ENCODE data around the gene RCC1.
"Not testable (repeated sequence)": the region's sequence is repeated elsewhere in the genome, so short reads cannot be mapped to it uniquely, and the experiment has no call there.

Gene RCC1

DNA sequence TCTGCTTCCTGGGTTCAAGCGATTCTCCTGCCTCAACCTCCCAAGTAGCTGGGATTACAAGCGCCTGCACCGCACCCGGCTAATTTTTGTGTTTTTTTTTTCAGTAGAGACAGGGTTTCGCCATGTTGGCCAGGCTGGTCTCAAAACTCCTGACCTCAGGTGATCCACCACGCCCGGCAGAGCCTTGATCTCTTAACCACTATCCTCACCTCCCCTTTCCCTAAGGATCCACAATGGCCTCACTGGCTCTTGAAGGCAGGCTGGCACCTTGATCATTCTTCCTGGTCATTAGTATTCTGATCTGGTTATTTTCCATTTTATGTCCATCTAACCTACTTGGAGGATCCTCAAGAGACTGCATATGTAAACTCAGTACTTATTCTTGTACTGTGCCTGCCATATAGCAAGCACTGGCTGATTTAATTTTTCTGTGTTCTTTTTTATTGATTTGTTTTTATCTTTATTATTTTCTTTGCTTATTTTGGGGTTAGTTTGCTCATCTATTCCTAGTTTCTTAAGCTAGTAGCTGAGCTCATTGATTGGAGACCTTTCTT lies 6.3 kb downstream of the RCC1 start:
- DNase-seq: no peak

GRCh38 chr1:28514445-28514933 lies 8.6 kb downstream of the RCC1 start:
- not testable (repeated sequence) for DNase-seq

DNA sequence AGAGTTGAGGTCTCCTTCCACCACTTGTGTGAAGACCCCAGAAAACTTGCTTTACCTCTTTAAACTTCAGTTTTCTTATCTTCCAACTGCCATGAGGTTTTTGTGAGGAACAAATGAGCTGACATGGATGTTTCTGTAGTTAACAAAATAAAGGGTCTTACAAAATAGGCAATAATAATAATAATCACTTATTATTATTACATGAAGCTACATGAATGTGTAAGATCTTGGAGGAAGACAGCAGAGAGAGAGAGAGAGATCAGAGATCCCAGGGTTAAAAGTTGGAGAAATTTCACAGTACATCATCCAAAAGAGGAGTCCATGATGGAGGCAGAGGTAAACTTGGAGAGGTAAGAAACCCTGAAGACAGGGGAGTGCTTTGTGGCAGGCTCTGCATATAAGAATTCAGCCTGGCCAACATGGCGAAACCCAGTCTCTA lies 10.7 kb downstream of the RCC1 start:
- DNase-seq: no peak

DNA sequence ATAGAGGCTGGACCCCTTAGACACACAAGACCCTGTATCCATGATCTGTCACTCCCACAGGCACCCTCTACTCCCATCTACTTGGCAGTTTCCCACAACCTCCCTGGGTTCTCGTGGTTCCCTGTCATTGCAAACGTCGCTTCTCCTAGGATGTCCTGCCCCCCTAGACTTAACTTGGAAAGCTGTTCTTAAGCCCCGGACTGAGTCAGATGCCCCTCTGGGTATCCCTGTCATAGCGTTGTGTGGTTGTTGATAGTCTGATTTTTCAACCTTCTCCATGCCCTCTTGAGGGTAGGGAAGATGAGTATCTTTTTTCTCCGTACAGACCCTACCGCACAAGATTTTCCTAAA lies 11.8 kb downstream of the RCC1 start:
- no peak for DNase-seq

- peak; percentile 85 to 88 for DNase-seq
Measured at GRCh38 chr1:28518000-28518744, 12.3 kb downstream of the RCC1 start.

- peak; percentile 37 to 56 for DNase-seq
Measured at GRCh38 chr1:28518745-28519341, 13.0 kb downstream of the RCC1 start.

DNA sequence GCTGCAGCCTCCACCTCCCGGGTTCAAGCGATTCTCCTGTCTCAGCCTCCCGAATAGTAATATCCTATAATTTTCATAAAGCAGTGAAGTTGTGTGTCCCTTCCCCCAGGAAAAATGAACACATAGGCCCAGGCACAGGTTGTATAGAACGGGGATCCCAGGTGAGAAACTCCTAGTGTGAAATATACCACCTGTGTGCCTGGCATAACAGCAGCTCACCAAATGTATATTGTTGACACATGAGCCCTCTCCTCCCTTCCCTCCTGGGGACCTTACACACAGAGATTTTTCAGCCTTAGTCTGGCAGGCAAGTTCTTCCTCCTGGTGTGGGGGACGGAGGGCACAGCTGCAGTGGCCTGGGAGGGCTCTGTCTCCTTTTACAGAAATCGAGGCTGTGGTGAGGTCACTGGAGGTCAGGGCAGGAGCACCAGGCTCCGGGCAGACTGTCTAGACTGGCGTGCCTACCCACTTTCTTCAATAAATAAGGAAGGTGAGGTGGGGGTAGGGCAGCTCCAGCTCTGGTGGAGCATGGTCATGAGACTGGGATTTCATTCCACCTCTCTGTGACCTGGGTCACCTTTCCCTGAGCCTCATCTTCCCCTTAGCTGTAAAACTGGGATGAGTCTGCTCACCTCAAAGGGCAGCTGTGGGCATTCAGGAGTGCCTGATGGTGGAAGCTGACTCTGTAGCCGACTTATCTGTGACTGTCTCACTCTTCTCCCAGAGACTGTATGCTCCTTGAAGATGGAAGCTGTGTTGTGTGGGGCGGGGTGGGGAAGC lies 14.3 kb downstream of the RCC1 start:
- DNase-seq: no peak

DNA sequence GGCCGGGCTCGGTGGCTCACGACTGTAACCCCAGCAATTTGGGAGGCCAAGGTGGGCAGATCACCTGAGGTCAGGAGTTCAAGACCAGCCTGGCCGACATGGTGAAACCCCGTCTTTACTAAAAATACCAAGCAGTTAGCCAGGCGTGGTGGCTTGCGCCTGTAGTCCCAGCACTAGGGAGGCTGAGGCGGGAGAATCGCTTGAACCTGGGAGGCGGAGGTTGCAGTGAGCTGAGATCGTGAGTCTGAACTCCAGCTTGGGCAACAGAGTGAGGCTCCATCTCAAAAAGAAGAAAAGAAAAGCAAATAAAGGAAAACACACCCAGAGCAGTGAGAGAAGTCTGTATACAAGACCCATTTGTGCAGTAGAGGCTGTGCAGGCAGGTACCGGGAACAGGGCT lies 15.0 kb downstream of the RCC1 start:
- DNase-seq: not testable (repeated sequence)

- DNase-seq: no peak
Measured at GRCh38 chr1:28521502-28522164, 15.8 kb downstream of the RCC1 start.

GRCh38 chr1:28522537-28522936 lies 16.7 kb downstream of the RCC1 start:
- DNase-seq: not testable (repeated sequence)

- DNase-seq: not testable (repeated sequence)
Measured at GRCh38 chr1:28525002-28525642, 19.3 kb downstream of the RCC1 start.

- DNase-seq: no peak
Measured at GRCh38 chr1:28526886-28527285, 21.0 kb downstream of the RCC1 start.

DNA sequence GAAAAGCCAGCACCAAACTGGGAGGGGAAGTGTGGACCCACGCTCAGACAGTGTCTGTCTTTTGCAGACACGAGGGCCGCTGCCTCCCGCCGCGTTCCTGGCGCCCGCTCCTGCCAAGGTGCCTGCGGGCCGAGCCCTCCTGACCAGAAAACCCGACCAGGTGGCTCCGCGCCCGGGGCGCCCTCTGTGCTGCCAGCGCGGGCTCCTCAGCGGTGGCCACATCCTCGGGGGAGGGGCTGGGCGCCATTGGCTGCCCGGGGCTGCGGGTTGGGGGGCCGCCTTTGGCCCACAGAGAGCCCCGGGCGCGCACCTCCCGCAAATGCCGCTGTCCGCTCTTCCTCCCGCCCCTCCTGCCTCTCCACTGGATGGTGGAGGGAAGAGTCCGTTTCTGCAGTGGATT lies 24.6 kb downstream of the RCC1 start:
- no peak for DNase-seq

DNA sequence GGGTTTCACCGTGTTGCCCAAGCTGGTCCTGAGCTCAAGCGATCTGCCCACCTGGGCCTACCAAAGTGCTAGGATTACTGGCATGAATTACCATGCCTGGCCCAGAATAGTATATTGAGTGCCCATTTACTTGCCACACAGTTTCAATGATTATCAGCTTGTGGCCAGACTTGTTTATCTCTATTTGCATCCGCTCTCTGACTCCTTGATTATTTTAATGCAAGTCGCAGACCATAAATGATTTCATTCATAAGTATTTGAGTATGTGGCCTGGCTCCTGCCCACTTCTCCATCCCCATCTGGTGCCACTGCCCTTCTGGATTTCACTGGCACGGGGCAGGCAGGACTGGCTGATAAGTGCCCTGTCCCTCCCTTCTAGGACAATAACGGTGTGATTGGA lies 28.8 kb downstream of the RCC1 start:
- DNase-seq: no peak

GRCh38 chr1:28535180-28535579 lies 29.3 kb downstream of the RCC1 start:
- no peak for DNase-seq

DNA sequence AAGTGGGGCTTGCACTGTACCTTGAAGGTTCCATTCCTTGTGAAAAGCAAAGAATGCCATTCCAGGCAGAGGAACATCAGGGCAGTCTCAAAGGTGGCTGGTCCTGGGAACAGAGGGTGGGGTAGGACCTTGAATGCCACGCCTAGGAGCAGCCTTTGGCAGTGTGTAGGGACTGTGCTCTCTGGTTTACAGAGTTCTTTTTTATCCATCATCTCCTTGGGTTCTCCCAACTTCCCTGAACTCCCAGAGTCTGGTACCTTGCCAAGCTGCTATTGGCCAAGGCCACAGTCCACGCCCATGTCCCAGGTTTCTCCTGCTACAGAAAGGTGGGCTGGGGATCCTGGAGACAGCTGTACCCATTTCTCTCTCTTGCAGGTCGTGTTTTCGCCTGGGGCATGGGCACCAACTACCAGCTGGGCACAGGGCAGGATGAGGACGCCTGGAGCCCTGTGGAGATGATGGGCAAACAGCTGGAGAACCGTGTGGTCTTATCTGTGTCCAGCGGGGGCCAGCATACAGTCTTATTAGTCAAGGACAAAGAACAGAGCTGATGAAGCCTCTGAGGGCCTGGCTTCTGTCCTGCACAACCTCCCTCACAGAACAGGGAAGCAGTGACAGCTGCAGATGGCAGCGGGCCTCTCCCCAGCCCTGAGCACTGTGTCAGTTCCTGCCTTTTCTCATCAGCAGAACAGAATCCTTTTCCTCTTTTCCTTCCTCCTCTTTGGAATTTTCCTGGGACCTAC lies 31.8 kb downstream of the RCC1 start:
- DNase-seq: no peak

- no peak for DNase-seq
Measured at GRCh38 chr1:28538286-28538685, 32.4 kb downstream of the RCC1 start.

DNA sequence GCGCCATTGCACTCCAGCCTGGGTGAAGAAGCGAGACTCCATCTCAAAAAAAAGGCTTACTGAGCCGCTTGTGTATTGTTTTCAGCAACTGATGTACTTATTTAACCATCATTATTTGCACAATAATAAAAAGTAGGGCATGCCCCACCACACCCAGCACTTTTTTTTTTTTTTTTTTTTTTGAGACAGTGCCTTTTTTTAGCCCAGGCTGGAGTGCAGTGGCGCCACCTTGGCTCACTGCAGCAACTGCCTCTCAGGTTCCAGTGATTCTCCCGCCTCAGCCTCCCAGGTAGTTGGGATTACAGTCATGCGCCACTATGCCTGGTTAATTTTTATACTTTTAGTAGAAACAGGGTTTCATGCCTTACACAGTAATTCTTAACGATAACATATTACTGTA lies 34.8 kb downstream of the RCC1 start:
- no peak for DNase-seq

- DNase-seq: not testable (repeated sequence)
Measured at GRCh38 chr1:28541414-28542015, 35.7 kb downstream of the RCC1 start.

DNA sequence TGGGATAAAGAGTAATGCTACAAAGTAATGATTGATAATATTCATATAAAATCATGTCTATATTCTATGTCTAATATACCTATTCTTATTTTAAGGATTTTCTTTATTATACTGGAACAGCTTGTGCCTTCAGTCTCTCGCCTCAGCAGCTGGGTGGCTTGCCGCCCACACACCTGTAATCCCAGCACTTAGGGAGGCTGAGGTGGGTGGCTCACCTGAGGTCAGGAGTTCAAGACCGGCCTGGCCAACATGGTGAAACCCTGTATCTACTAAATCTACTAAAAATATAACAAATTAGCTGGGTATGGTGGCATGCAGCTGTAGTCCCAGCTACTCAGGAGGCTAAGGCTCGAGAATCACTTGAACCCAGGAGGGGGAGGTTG lies 39.4 kb downstream of the RCC1 start:
- no peak for DNase-seq

GRCh38 chr1:28548318-28548717 lies 42.5 kb downstream of the RCC1 start:
- no peak for DNase-seq

Measured in inflammatory macrophage (primary cell).